Kidney epithelial cell (primary cell): Measurements from ENCODE around the gene GPC3. TPM values are rescaled to one million over a fixed set of nuclear protein-coding genes. Genes with fewer than 3 reads are reported as not detected.

Experiments
- DNase-seq: peaks from one replicate; pipeline ENCODE4 v3.0.0-alpha.2; 2010; ENCODE audit warnings: low read depth
- H3K27me3 ChIP-seq: 2 replicates; pipeline ENCODE4 v1.6.0; 2011; ENCODE audit warnings: low read length; ENCODE audit not compliant: control insufficient read depth, insufficient read depth
- H3K36me3 ChIP-seq: 2 replicates; pipeline ENCODE4 v1.5.1; 2011; ENCODE audit warnings: low read length; ENCODE audit not compliant: control insufficient read depth, insufficient read depth
- H3K4me3 ChIP-seq: 2 replicates; pipeline ENCODE4 v1.5.1; 2011; ENCODE audit warnings: low read depth, mild to moderate bottlenecking, control low read depth, low read length
- CTCF ChIP-seq: IDR thresholded peaks from 2 replicates; pipeline ENCODE4 v1.5.1; 2011; ENCODE audit warnings: mild to moderate bottlenecking, moderate library complexity, low read length, control low read depth, inconsistent platforms; ENCODE audit not compliant: insufficient read depth, poor library complexity, severe bottlenecking
- total RNA-seq: library from RNA; depleted of rRNA; stranded (reverse); fragments of >200 nt; gene quantifications from 2 replicates; pipeline ENCODE4 v1.2.3, GENCODE V29; 2015

The GPC3 gene
- total RNA-seq, 1 donor from 2014 or later: 14.5 TPM

- Histone ChIP-seq H3K36me3 (no peaks in the 10 kb centered on the region), H3K4me3 (no peak overlapping the region), H3K27me3 (no peaks in the 10 kb centered on the region)
- no peak for TF ChIP-seq CTCF
- DNase-seq: no peak
These were observed 191.3 kb downstream of the GPC3 start for GRCh38 chrX:133794126-133794525.

- Histone ChIP-seq H3K36me3 (no peaks in the 10 kb centered on the region), H3K4me3 (no peak overlapping the region), H3K27me3 (no peaks in the 10 kb centered on the region)
- no peak for TF ChIP-seq CTCF
- no peak for DNase-seq
These were observed 191.8 kb downstream of the GPC3 start for GRCh38 chrX:133793626-133794025.

DNA sequence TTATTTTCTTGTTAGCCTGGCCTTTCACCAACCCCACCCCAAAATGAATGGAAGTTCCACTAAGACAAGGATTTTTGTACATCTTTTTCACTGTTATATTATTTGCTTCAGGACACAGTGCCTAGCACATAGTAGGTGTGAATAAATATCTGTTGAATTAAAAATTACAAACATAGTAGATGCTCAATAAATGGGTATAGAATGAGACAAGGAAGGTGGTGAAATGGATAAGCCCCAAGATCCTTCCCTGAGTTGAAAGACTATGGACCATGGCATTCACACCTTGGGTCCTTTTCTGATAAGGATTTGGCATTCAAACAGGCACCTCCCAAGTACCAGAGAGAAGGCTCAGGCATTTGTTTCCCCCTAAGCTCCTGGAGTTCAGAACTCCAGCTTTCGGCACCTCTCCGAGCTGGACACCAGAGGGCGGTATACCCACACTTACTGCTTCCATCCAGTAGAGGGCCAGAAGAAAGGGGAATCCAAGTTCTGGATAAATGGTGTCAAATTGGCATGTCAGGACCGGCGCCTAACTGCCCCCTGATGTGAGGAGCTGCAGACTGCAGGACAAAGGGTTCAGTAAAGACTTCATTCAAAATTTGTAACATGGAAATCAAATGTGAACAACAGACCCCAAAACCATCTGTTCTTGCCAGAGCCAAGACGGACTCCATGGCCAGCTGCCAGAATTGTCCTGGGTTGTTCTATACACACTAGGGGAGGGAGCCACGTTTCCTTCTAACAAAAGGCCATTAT is 193.0 kb downstream of the GPC3 start:
- TF ChIP-seq CTCF: peak; percentile 100
- Histone ChIP-seq H3K27me3 (no peaks in the 10 kb centered on the region), H3K4me3 (no peak overlapping the region), H3K36me3 (no peaks in the 10 kb centered on the region)
- peak; percentile 5 for DNase-seq

- DNase-seq: no peak
- Histone ChIP-seq H3K4me3 (no peak overlapping the region), H3K36me3 (no peaks in the 10 kb centered on the region), H3K27me3 (no peaks in the 10 kb centered on the region)
- no peak for TF ChIP-seq CTCF
These were observed 195.6 kb downstream of the GPC3 start for GRCh38 chrX:133789829-133790228.

DNA sequence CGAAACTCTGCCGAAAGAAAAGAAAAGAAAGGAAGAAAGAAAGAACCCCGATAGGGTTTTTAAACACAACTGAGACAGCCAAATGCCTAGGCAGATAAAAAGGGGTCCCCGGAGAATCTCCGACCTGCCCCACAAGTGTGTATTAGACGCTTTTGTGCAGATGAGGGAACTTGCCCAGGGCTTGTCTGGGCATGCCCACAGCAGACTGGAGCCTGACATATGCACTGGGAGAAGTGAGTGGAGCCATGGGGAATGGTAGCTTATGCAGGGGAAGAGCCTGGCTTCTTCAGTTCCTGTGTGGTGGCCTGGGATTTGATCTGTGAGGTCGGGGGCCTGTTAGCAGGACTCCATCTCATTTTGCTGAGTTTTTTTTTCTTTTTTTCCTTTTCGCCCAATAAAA is 199.0 kb downstream of the GPC3 start:
- no peak for TF ChIP-seq CTCF
- Histone ChIP-seq H3K36me3 (no peaks in the 10 kb centered on the region), H3K27me3 (no peaks in the 10 kb centered on the region), H3K4me3 (no peak overlapping the region)
- no peak for DNase-seq

- TF ChIP-seq CTCF: no peak
These were observed 202.1 kb downstream of the GPC3 start for GRCh38 chrX:133783274-133783673.

More at GRCh38 chrX:133783274-133783673, 202.1 kb downstream of the GPC3 start:
- Histone ChIP-seq H3K36me3 (no peaks in the 10 kb centered on the region), H3K27me3 (no peaks in the 10 kb centered on the region), H3K4me3 (no peak overlapping the region)
- no peak for DNase-seq
